Measurements from ENCODE around the gene MLEC.

- TF ChIP-seq CTCF (IDR thresholded peaks at IDR 0.05; ENCODE audit: borderline replicate concordance, extremely low read depth, low read length, poor library complexity, severe bottlenecking) (no peak), EZH2 (IDR thresholded peaks at IDR 0.05; ENCODE audit: borderline replicate concordance, low read depth, low read length, severe bottlenecking) (no peak)
Observed at GRCh38 chr12:120699553-120699952, 12.6 kb downstream of the MLEC start.
